Measurements from ENCODE around the gene LAMP5.

The LAMP5 gene

GRCh38 chr20:9514461-9515213, at the start of gene LAMP5:
Gene LAMP5 (plus strand): TSS chr20:9514590. CDS start chr20:9514853, 263 bp downstream.
- ATAC-seq: no peak

- ATAC-seq: no peak
Observed at GRCh38 chr20:9467995-9468394, 46.4 kb upstream of the LAMP5 start.

- no peak for ATAC-seq
Observed at GRCh38 chr20:9474835-9475415, 39.5 kb upstream of the LAMP5 start.

GRCh38 chr20:9475456-9475855, 38.9 kb upstream of the LAMP5 start:
- no peak for ATAC-seq

GRCh38 chr20:9476174-9476573, 38.2 kb upstream of the LAMP5 start:
- no peak for ATAC-seq

GRCh38 chr20:9476637-9477036, 37.8 kb upstream of the LAMP5 start:
- ATAC-seq: no peak

- no peak for ATAC-seq
Observed at GRCh38 chr20:9478771-9479170, 35.6 kb upstream of the LAMP5 start.

- no peak for ATAC-seq
Observed at GRCh38 chr20:9480066-9480465, 34.3 kb upstream of the LAMP5 start.

- no peak for ATAC-seq
Observed at GRCh38 chr20:9482180-9482579, 32.2 kb upstream of the LAMP5 start.

GRCh38 chr20:9483131-9483530, 31.3 kb upstream of the LAMP5 start:
- ATAC-seq: no peak

- no peak for ATAC-seq
Observed at GRCh38 chr20:9485614-9486340, 28.6 kb upstream of the LAMP5 start.

- no peak for ATAC-seq
Observed at GRCh38 chr20:9487231-9487630, 27.2 kb upstream of the LAMP5 start.

GRCh38 chr20:9488063-9488462, 26.3 kb upstream of the LAMP5 start:
- ATAC-seq: no peak

- no peak for ATAC-seq
Observed at GRCh38 chr20:9490161-9490560, 24.2 kb upstream of the LAMP5 start.

- no peak for ATAC-seq
Observed at GRCh38 chr20:9490631-9491030, 23.8 kb upstream of the LAMP5 start.

GRCh38 chr20:9491324-9491723, 23.1 kb upstream of the LAMP5 start:
- no peak for ATAC-seq

- no peak for ATAC-seq
Observed at GRCh38 chr20:9492067-9492466, 22.3 kb upstream of the LAMP5 start.

- ATAC-seq: no peak
Observed at GRCh38 chr20:9493803-9494202, 20.6 kb upstream of the LAMP5 start.

- no peak for ATAC-seq
Observed at GRCh38 chr20:9495701-9496100, 18.7 kb upstream of the LAMP5 start.

GRCh38 chr20:9496155-9496554, 18.2 kb upstream of the LAMP5 start:
- no peak for ATAC-seq

- no peak for ATAC-seq
Observed at GRCh38 chr20:9498322-9498721, 16.1 kb upstream of the LAMP5 start.

GRCh38 chr20:9499126-9499899, 15.1 kb upstream of the LAMP5 start:
- no peak for ATAC-seq

GRCh38 chr20:9500121-9500520, 14.3 kb upstream of the LAMP5 start:
- no peak for ATAC-seq
